Right lobe of liver (tissue), 4 donors: ENCODE measurements around the gene NUDT9.

Experiments
- CTCF ChIP-seq, 4 donors: fragments of 200-600 bp in 3 of 4; fragments of 450-650 bp in 1 of 4; IDR thresholded peaks; one replicate each; pipeline versions ENCODE4 v1.5.1 to v1.8.0; 2016 to 2022; ENCODE audit warnings: antibody characterized with exemption in 4 of 4, mild to moderate bottlenecking in 2 of 4
- POLR2A ChIP-seq: fragments of 450-650 bp; IDR thresholded peaks from one replicate; pipeline ENCODE4 v1.6.1; 2017; ENCODE audit warnings: antibody characterized with exemption, mild to moderate bottlenecking
- donor health status: DM: no; HTN: no; CAD: no.
- donor health status: DM: no; HTN: no; CAD: no.
- donor health status: DM: no; HTN: yes; CAD: no.

- TF ChIP-seq CTCF (IDR thresholded peaks at IDR 0.05), result no peak
- no peak for TF ChIP-seq POLR2A
Measured at GRCh38 chr4:87461281-87461700, 38.9 kb downstream of the NUDT9 start.
